Upper lobe of left lung (tissue), 6 donors: ENCODE data around the gene ACY1. TPM values are rescaled to one million over a fixed set of nuclear protein-coding genes. Genes with fewer than 3 reads are reported as not detected.

Source experiments
- ATAC-seq, 2 donors: fragments of 200-7000 bp; cut with Tn5 transposase; one replicate each; pipeline ENCODE4 v1.9.1; 2022; ENCODE audit warnings: mild to moderate bottlenecking in 2 of 2, moderate library complexity in 2 of 2; ENCODE audit not compliant: low FRiP score in 2 of 2
- DNase-seq, 2 donors: peaks; one replicate each; pipeline ENCODE4 v3.0.0-alpha.2; 2019 to 2020
- H3K27ac ChIP-seq, 4 donors: fragments of 200-600 bp; sonication (generic); one replicate each; pipeline ENCODE4 v1.5.1; 2016 to 2019
- H3K27me3 ChIP-seq, 4 donors: fragments of 200-600 bp; sonication (generic); one replicate each; pipeline ENCODE4 v1.5.1; 2017 to 2019
- H3K36me3 ChIP-seq, 4 donors: fragments of 200-600 bp; sonication (generic); one replicate each; pipeline ENCODE4 v1.5.1; 2016 to 2019
- H3K4me1 ChIP-seq, 4 donors: fragments of 200-600 bp; sonication (generic); one replicate each; pipeline ENCODE4 v1.5.1; 2018 to 2019
- H3K4me3 ChIP-seq, 4 donors: fragments of 200-600 bp; sonication (generic); one replicate each; pipeline ENCODE4 v1.5.1; 2017 to 2019; ENCODE audit warnings: mild to moderate bottlenecking in 2 of 4, moderate library complexity in 1 of 4
- H3K9me3 ChIP-seq, 4 donors: fragments of 200-600 bp; sonication (generic); one replicate each; pipeline ENCODE4 v1.5.1; 2018 to 2019
- EP300 ChIP-seq, 4 donors: sonication (generic); formaldehyde crosslinking; IDR thresholded peaks; one replicate each; pipeline ENCODE4 v1.5.1; 2017; ENCODE audit warnings: antibody characterized with exemption in 4 of 4, control low read depth in 2 of 4
- POLR2A ChIP-seq, 4 donors: fragments of 450-650 bp; IDR thresholded peaks; one replicate each; pipeline ENCODE4 v1.5.1; 2016 to 2017; ENCODE audit warnings: antibody characterized with exemption in 4 of 4, mild to moderate bottlenecking in 2 of 4
- POLR2AphosphoS5 ChIP-seq, 2 donors: sonication (generic); formaldehyde crosslinking; IDR thresholded peaks; one replicate each; pipeline ENCODE4 v1.5.1; 2017; ENCODE audit warnings: antibody characterized with exemption in 2 of 2
- WGBS, 2 donors: methylation state at CpG; one replicate each; pipeline ENCODE4 v1.1.5; 2017 to 2018; 5-methylcytosine and 5-hydroxymethylcytosine counted together
- total RNA-seq, 6 donors: library from RNA; depleted of rRNA in 4 of 6; stranded (reverse); fragments of >200 nt in 4 of 6; gene quantifications; one replicate each; pipeline versions ENCODE4 v1.1.0 to v1.2.1, GENCODE V29; 2016 to 2021
- TF ChIP-seq, protein P1 (sequence below), 6 experiments: fragments of 450-650 bp in 4 of 6; fragments of 200-600 bp in 2 of 6; sonication (generic) in 2 of 6; IDR thresholded peaks; one replicate each; pipeline ENCODE4 v1.5.1; 2016 to 2019; ENCODE audit warnings: antibody characterized with exemption in 6 of 6
- donor health status: DM: no; HTN: no; CAD: no; lungs with moderate emphysema.
- donor health status: DM: no; HTN: yes; CAD: no; lungs with severe emphysema.

Gene ACY1
- total RNA-seq, 6 donors from 2014 or later, result 17.4 to 65.0 (median 35.9) TPM

- WGBS, 2 donors, result 88 to 97% methylated on average over 4 of the region's 4 CpGs
- H3K4me1 ChIP-seq, result peaks cover 12 to 15% (median 14%) of the 10 kb centered on the region in 4 donors
- TF ChIP-seq, protein P1, sequence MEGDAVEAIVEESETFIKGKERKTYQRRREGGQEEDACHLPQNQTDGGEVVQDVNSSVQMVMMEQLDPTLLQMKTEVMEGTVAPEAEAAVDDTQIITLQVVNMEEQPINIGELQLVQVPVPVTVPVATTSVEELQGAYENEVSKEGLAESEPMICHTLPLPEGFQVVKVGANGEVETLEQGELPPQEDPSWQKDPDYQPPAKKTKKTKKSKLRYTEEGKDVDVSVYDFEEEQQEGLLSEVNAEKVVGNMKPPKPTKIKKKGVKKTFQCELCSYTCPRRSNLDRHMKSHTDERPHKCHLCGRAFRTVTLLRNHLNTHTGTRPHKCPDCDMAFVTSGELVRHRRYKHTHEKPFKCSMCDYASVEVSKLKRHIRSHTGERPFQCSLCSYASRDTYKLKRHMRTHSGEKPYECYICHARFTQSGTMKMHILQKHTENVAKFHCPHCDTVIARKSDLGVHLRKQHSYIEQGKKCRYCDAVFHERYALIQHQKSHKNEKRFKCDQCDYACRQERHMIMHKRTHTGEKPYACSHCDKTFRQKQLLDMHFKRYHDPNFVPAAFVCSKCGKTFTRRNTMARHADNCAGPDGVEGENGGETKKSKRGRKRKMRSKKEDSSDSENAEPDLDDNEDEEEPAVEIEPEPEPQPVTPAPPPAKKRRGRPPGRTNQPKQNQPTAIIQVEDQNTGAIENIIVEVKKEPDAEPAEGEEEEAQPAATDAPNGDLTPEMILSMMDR (IDR thresholded peaks at IDR 0.05), result no peak
- TF ChIP-seq POLR2A (IDR thresholded peaks at IDR 0.05) (no peak), POLR2AphosphoS5 (IDR thresholded peaks at IDR 0.05) (no peak), EP300 (IDR thresholded peaks at IDR 0.05) (no peak)
- no peak overlapping the region for H3K4me3 ChIP-seq
- H3K36me3 ChIP-seq, result peaks cover 0 to 17% (median 2%) of the 10 kb centered on the region in 4 donors
- DNase-seq (no peak), ATAC-seq (no peak)
- no peaks in the 10 kb centered on the region for H3K27me3 ChIP-seq
- H3K9me3 ChIP-seq, result no peaks in the 10 kb centered on the region
- H3K27ac ChIP-seq, result no peak overlapping the region
These were observed 36.5 kb upstream of the ACY1 start for GRCh38 chr3:51946796-51947195.

DNA sequence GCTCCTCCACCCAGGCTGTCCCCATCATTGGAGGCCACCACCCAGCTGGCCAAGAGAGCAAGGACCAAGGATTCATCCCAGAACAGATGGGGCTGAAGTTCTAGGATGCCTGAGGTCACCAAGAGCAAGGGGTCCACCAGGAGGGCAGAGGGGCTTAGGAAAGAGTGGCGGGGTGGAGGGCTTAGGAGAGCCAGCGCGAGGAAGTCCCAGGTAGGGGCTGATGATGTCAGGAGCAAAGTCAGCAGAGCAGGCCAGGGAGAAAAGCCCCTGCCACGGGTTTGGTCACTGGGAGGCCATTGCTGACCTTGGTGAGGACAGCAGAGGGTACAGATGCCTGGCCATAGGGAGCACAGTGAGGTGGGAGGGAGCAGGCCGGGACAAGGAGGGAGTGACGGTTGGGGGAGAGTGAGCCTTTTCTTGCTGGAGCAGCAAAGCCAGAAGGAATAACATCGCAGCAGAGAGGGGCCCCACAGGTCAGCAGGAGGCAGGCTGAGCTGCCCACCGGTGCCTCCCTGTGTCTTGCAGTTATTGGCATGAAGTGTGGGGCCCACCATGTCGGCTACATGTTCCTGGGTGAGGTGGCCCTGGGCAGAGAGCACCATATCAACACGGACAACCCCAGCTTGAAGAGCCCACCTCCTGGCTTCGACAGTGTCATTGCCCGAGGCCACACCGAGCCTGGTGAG, 36.0 kb upstream of the ACY1 start:
- H3K27ac ChIP-seq, result no peak overlapping the region
- TF ChIP-seq POLR2AphosphoS5 (IDR thresholded peaks at IDR 0.05) (no peak), POLR2A (IDR thresholded peaks at IDR 0.05) (no peak), EP300 (IDR thresholded peaks at IDR 0.05) (no peak)
- TF ChIP-seq, protein P1 (IDR thresholded peaks at IDR 0.05), result no peak
- H3K36me3 ChIP-seq, result peaks cover 0 to 17% (median 2%) of the 10 kb centered on the region in 4 donors
- ATAC-seq (no peak), DNase-seq (no peak)
- no peaks in the 10 kb centered on the region for H3K9me3 ChIP-seq
- H3K4me1 ChIP-seq, result peaks cover 12% of the 10 kb centered on the region in 4 donors
- no peaks in the 10 kb centered on the region for H3K27me3 ChIP-seq
- no peak overlapping the region for H3K4me3 ChIP-seq
- WGBS, 2 donors, result 78 to 80% methylated on average over 9 to 13 of the region's 13 CpGs

DNA sequence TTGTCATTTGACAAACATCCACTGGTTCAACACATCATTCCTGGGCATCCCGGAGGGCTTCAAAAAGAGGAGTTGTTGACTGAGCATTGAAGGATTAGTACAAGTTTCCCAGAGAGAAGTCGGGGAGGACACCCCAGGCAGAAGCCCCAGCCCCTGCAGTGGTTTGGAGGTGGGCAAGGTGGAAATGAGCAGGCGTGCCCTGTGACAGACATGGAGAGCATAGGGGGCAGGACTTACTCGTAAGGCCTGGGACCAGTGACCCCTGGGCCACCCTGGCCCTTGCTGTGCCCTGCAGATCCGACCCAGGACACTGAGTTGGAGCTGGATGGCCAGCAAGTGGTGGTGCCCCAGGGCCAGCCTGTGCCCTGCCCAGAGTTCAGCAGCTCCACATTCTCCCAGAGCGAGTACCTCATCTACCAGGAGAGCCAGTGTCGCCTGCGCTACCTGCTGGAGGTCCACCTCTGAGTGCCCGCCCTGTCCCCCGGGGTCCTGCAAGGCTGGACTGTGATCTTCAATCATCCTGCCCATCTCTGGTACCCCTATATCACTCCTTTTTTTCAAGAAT, 35.2 kb upstream of the ACY1 start:
- TF ChIP-seq EP300 (IDR thresholded peaks at IDR 0.05) (no peak), POLR2A (IDR thresholded peaks at IDR 0.05) (no peak), POLR2AphosphoS5 (IDR thresholded peaks at IDR 0.05) (no peak)
- TF ChIP-seq, protein P1 (IDR thresholded peaks at IDR 0.05), result no peak
- Histone ChIP-seq H3K27ac (no peak overlapping the region), H3K9me3 (no peaks in the 10 kb centered on the region), H3K4me1 (peaks cover 4 to 5% (median 4%) of the 10 kb centered on the region in 4 donors), H3K4me3 (no peak overlapping the region), H3K27me3 (no peaks in the 10 kb centered on the region), H3K36me3 (peaks cover 0 to 17% (median 2%) of the 10 kb centered on the region in 4 donors)
- no peak for DNase-seq
- 86 to 91% methylated on average over 9 to 10 of the region's 10 CpGs for WGBS, 2 donors
- no peak for ATAC-seq

GRCh38 chr3:51949121-51949520, 34.2 kb upstream of the ACY1 start:
- Histone ChIP-seq H3K4me1 (no peaks in the 10 kb centered on the region), H3K27ac (no peak overlapping the region), H3K27me3 (no peaks in the 10 kb centered on the region), H3K36me3 (peaks cover 0 to 15% (median 2%) of the 10 kb centered on the region in 4 donors), H3K4me3 (no peak overlapping the region), H3K9me3 (no peaks in the 10 kb centered on the region)
- ATAC-seq (no peak), DNase-seq (no peak)
- 86 to 93% methylated on average over 4 to 5 of the region's 5 CpGs for WGBS, 2 donors
- TF ChIP-seq, protein P1 (IDR thresholded peaks at IDR 0.05), result no peak
